ENCODE measurements around the gene CRYZL1.

Gene CRYZL1

DNA sequence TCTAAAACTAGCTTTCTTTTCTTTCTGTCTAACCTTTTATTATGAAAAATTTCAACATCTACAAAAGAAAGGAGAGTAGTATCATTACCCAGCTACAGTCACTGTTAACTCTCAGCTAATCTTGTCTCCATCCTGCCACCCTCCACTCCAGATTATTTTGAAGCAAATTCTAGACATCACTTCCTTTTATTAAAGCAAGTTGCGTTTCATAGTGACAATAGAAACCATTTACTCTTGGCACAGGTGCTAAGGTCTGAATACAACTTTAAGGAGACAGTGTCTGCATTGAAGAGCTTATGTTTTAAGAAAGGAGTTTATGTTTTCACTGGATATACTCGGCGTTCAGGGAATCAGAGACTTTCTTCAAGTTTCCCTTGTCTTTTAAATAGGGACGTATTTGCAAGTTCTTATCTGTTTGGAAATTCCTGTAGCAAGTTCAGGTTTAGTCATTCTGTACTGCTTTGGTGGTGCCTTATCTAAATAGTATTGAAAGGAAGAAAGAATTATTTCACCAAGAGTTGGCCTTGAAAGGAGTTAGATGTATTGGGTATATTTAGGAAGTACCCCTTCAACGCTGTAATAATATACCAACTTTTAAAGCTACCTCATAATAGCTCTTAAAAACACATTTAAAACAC lies 43.5 kb upstream of the CRYZL1 start:
- Histone ChIP-seq H3K4me2 (ENCODE audit: low read length) (no peak overlapping the region), H2AFZ (ENCODE audit: low read length) (no peak overlapping the region), H3K79me2 (ENCODE audit: insufficient read depth, low read length) (no peaks in the 10 kb centered on the region), H3K4me3 (ENCODE audit: low read depth, low read length, poor library complexity, severe bottlenecking) (no peak overlapping the region), H3K9ac (ENCODE audit: low read length) (no peak overlapping the region), H3K9me2 (ENCODE audit: low read depth, low read length) (no peaks in the 10 kb centered on the region), H3K9me3 (ENCODE audit: low read length) (no peaks in the 10 kb centered on the region), H3K4me1 (ENCODE audit: insufficient read depth, low read length, severe bottlenecking) (no peaks in the 10 kb centered on the region), H4K20me1 (ENCODE audit: insufficient read depth, low read length) (no peaks in the 10 kb centered on the region), H3K27ac (ENCODE audit: low read depth, low read length, poor library complexity, severe bottlenecking) (no peak overlapping the region), H3K36me3 (ENCODE audit: insufficient read depth, low read length) (no peaks in the 10 kb centered on the region), H3K27me3 (ENCODE audit: insufficient read depth, low read length) (no peaks in the 10 kb centered on the region; the same call in 1 of the 2 replicates), H3F3A (ENCODE audit: insufficient read depth, low read length) (no peaks in the 10 kb centered on the region)
- no peak for TF ChIP-seq EZH2 (IDR thresholded peaks at IDR 0.05; ENCODE audit: borderline replicate concordance, low read length)
- TF ChIP-seq, protein P1, sequence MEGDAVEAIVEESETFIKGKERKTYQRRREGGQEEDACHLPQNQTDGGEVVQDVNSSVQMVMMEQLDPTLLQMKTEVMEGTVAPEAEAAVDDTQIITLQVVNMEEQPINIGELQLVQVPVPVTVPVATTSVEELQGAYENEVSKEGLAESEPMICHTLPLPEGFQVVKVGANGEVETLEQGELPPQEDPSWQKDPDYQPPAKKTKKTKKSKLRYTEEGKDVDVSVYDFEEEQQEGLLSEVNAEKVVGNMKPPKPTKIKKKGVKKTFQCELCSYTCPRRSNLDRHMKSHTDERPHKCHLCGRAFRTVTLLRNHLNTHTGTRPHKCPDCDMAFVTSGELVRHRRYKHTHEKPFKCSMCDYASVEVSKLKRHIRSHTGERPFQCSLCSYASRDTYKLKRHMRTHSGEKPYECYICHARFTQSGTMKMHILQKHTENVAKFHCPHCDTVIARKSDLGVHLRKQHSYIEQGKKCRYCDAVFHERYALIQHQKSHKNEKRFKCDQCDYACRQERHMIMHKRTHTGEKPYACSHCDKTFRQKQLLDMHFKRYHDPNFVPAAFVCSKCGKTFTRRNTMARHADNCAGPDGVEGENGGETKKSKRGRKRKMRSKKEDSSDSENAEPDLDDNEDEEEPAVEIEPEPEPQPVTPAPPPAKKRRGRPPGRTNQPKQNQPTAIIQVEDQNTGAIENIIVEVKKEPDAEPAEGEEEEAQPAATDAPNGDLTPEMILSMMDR (IDR thresholded peaks at IDR 0.05; ENCODE audit: low read length), result no peak

DNA sequence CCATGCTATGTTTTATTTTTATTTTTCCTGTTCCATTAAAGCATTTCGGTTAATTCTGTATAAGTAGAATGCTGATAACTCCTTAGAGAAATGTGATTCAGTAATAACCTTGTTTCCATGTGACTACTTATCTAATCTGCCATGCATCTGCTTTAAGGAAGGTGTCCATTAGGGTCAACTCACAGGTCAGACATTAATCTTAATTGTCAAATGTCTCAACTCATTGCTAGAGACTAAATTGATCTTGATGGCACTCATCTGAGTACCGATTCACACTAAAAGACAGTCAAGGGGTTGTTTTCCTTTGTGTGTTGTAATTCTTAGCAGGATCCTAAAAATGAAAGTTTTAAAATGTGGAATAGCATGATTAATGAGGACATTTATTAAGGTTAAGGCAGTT lies 42.5 kb upstream of the CRYZL1 start:
- no peaks in the 10 kb centered on the region; the same call in 1 of the 2 replicates for H3K27me3 ChIP-seq (ENCODE audit: insufficient read depth, low read length)
- no peaks in the 10 kb centered on the region for H3K36me3 ChIP-seq (ENCODE audit: insufficient read depth, low read length)
- no peak overlapping the region for H3K9ac ChIP-seq (ENCODE audit: low read length)
- H3K4me2 ChIP-seq (ENCODE audit: low read length), result no peak overlapping the region
- H2AFZ ChIP-seq (ENCODE audit: low read length), result no peak overlapping the region
- TF ChIP-seq, protein P1 (IDR thresholded peaks at IDR 0.05; ENCODE audit: low read length), result no peak
- TF ChIP-seq EZH2 (IDR thresholded peaks at IDR 0.05; ENCODE audit: borderline replicate concordance, low read length), result no peak
- H3K27ac ChIP-seq (ENCODE audit: low read depth, low read length, poor library complexity, severe bottlenecking), result no peak overlapping the region
- H3K79me2 ChIP-seq (ENCODE audit: insufficient read depth, low read length), result no peaks in the 10 kb centered on the region
- no peaks in the 10 kb centered on the region for H3K4me1 ChIP-seq (ENCODE audit: insufficient read depth, low read length, severe bottlenecking)
- no peak overlapping the region for H3K4me3 ChIP-seq (ENCODE audit: low read depth, low read length, poor library complexity, severe bottlenecking)
- H3F3A ChIP-seq (ENCODE audit: insufficient read depth, low read length), result no peaks in the 10 kb centered on the region
- no peaks in the 10 kb centered on the region for H3K9me2 ChIP-seq (ENCODE audit: low read depth, low read length)
- no peaks in the 10 kb centered on the region for H3K9me3 ChIP-seq (ENCODE audit: low read length)
- H4K20me1 ChIP-seq (ENCODE audit: insufficient read depth, low read length), result no peaks in the 10 kb centered on the region

DNA sequence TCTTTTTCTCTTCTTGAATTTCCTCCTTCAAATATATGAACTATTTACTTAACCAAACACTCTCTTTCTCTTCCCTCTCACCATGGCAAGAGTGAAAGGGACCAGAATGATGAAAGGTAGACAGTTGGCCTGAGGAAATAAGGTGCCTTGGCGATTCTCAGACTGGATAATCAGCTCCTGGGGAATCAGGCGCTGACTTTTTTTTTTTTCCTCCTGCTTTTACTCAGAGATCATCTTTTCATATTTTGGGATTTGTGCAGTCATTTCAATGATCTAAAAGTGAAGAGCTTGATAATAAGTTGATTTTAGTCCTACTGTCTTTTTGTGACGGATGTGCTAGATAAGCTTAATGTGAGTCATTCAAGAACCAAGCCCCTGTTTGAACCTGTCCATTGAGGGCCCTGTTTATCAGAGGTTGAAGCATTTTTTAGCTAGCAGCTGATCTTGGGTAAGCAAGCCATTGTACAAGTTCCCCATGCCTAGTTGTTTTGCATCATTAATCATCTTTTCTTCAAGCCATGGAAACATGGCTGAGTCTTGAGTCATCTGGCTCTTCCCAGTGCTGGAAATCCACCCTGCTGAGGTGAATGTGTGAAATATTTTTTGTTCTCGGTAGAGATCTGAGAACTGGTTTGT lies 41.6 kb upstream of the CRYZL1 start:
- no peak overlapping the region for H2AFZ ChIP-seq (ENCODE audit: low read length)
- no peak overlapping the region for H3K27ac ChIP-seq (ENCODE audit: low read depth, low read length, poor library complexity, severe bottlenecking)
- TF ChIP-seq EZH2 (IDR thresholded peaks at IDR 0.05; ENCODE audit: borderline replicate concordance, low read length), result no peak
- TF ChIP-seq, protein P1 (IDR thresholded peaks at IDR 0.05; ENCODE audit: low read length), result no peak
- H3K27me3 ChIP-seq (ENCODE audit: insufficient read depth, low read length), result no peaks in the 10 kb centered on the region
- no peaks in the 10 kb centered on the region for H4K20me1 ChIP-seq (ENCODE audit: insufficient read depth, low read length)
- no peaks in the 10 kb centered on the region for H3K36me3 ChIP-seq (ENCODE audit: insufficient read depth, low read length)
- no peak overlapping the region for H3K4me3 ChIP-seq (ENCODE audit: low read depth, low read length, poor library complexity, severe bottlenecking)
- no peak overlapping the region for H3K9ac ChIP-seq (ENCODE audit: low read length)
- H3K9me2 ChIP-seq (ENCODE audit: low read depth, low read length), result no peaks in the 10 kb centered on the region
- H3K4me1 ChIP-seq (ENCODE audit: insufficient read depth, low read length, severe bottlenecking), result no peaks in the 10 kb centered on the region
- no peak overlapping the region for H3K4me2 ChIP-seq (ENCODE audit: low read length)
- H3F3A ChIP-seq (ENCODE audit: insufficient read depth, low read length), result no peaks in the 10 kb centered on the region
- no peaks in the 10 kb centered on the region for H3K79me2 ChIP-seq (ENCODE audit: insufficient read depth, low read length)
- H3K9me3 ChIP-seq (ENCODE audit: low read length), result no peaks in the 10 kb centered on the region

All from OCI-LY1 (cell line).